Psoas muscle (tissue), 8 donors: ENCODE data around the gene NFX1. TPM values are rescaled to one million over a fixed set of nuclear protein-coding genes. Genes with fewer than 3 reads are reported as not detected.
A peak's percentile ranks its signal among the peaks of the same experiment; 100 is the strongest.

Experiments
- ATAC-seq, 4 donors: fragments of 200-7000 bp; cut with Tn5 transposase; one replicate each; pipeline ENCODE4 v1.9.1; 2020; ENCODE audit warnings: moderate library complexity in 3 of 4, mild to moderate bottlenecking in 2 of 4
- DNase-seq, 2 donors: peaks; one replicate each; pipeline ENCODE4 v3.0.0-alpha.2; 2020
- H3K27ac ChIP-seq: fragments of 200-600 bp; one replicate; pipeline ENCODE4 v1.8.0; 2022
- H3K27me3 ChIP-seq, 3 donors: fragments of 200-600 bp in 1 of 3; one replicate each; pipeline versions ENCODE4 v1.6.1 to v1.8.0; 2013 to 2022; ENCODE audit warnings: low read length in 2 of 3, mild to moderate bottlenecking in 2 of 3, moderate library complexity in 1 of 3; ENCODE audit not compliant: insufficient read depth in 3 of 3
- H3K36me3 ChIP-seq, 2 donors: fragments of 200-600 bp in 1 of 2; one replicate each; pipeline versions ENCODE4 v1.6.1 to v1.8.0; 2013 to 2022; ENCODE audit warnings: low read depth in 1 of 2, mild to moderate bottlenecking in 1 of 2, moderate library complexity in 1 of 2; ENCODE audit not compliant: insufficient read depth in 1 of 2
- H3K4me1 ChIP-seq: fragments of 200-600 bp; one replicate; pipeline ENCODE4 v1.8.0; 2022
- H3K4me3 ChIP-seq: fragments of 200-600 bp; one replicate; pipeline ENCODE4 v1.8.0; 2022; ENCODE audit warnings: mild to moderate bottlenecking
- H3K9me3 ChIP-seq: fragments of 200-600 bp; one replicate; pipeline ENCODE4 v1.8.0; 2022
- CTCF ChIP-seq: fragments of 200-600 bp; IDR thresholded peaks from one replicate; pipeline ENCODE4 v1.8.0; 2022; ENCODE audit warnings: antibody characterized with exemption
- WGBS, 3 donors: extraction: QIAGEN DNeasy Blood & Tissue Kit; methylation state at CpG; one replicate each; pipeline versions ENCODE4 v1.1.6 to v1.1.7; 2013; 5-methylcytosine and 5-hydroxymethylcytosine counted together
- intact Hi-C, 2 donors: fragments of 100-400 bp; cut with DNase I; formaldehyde crosslinking; loops; one replicate each; pipeline versions ENCODE4 v1.11.0 to v1.14.2; 2022
- polyA plus RNA-seq, 3 donors: library from polyadenylated mRNA; stranded (reverse); fragments of 200-250 nt; gene quantifications; one replicate each; pipeline ENCODE4 v1.2.3, GENCODE V29; 2013
- total RNA-seq, 4 donors: library from RNA; stranded (reverse); fragmentation: NEBNext Ultra II Directional in 2 of 4; extraction: Animal tissue kit (Norgen Biotek cat#: 25700) in 2 of 4; gene quantifications; one replicate each; pipeline versions ENCODE4 v1.2.1 to v1.2.4, GENCODE V29; 2021 to 2023
- donor health status: healthy with polysubstance abuse.
- donor health status: DM: no; HTN: no; CAD: no; lungs with moderate emphysema.
- donor health status: Bipolar disorder and iron deficiency.
- donor health status: healthy.
- donor health status: DM: yes; HTN: yes; CAD: no.
- donor health status: DM: no; HTN: no; CAD: no.
- donor health status: DM: no; HTN: no; CAD: no.
- donor health status: DM: yes; HTN: yes; CAD: no.

Gene NFX1
- total and polyA plus RNA-seq, 7 donors, result 20.9 to 59.2 (median 33.8) TPM

DNA sequence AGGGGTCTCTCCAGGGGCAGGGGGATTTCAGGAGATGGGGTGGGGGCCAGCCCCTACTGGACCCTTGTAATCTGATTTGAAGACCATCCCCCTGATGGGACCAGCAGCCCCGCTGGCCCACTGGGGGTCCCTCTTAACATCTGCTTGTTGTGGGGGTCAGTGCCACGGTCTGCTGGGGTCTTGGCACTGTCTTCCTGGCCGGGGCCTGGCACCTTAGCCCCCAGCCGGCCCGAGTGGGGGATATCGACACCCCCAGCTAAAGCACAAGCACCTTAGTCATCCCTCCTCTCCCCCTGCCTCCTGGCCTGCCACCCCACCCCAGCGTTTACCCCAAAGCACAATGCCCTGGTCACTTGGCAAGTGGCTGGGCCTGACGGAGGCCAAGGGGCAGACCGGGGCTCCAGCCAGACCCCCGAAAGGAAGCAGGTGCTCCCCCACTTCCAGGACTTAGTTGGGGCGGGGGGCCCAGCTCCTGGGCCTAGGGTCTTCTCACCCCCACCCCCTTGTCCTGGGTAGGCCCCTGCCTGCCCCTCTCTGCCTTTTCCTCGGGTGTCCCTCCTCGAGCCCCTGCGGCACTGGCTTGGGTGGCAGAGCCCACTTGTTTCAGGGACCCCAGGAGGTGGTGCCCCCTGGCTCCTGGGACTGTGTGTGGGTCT, 1.4 kb upstream of the NFX1 start:
- 68 to 83% (median 75%) methylated on average over 12 to 14 of the region's 14 CpGs for WGBS, 3 donors
- Histone ChIP-seq H3K36me3 (peaks cover 4 to 41% of the 10 kb centered on the region in 2 donors), H3K27ac (peak overlapping the region; percentile 99), H3K4me1 (peaks cover 39% of the 10 kb centered on the region), H3K9me3 (no peaks in the 10 kb centered on the region), H3K27me3 (no peaks in the 10 kb centered on the region), H3K4me3 (peak overlapping the region; percentile 83)
- intact Hi-C loops, result loop anchor here in 1 of 2 donors (5.0 kb wide), 1 partner anchor 38 kb away; no protein-coding TSS in a partner anchor
- DNase-seq (peak; percentile 19 to 63), ATAC-seq (no peak)
- no peak for TF ChIP-seq CTCF

GRCh38 chr9:33289496-33289895, 820 bp upstream of the NFX1 start:
- peak; percentile 20 to 50 for DNase-seq
- H3K4me3 ChIP-seq, result peak overlapping the region; percentile 83
- 5 to 9% (median 7%) methylated on average over 7 to 12 of the region's 12 CpGs for WGBS, 3 donors
- ATAC-seq, result peak; percentile 4 to 29 (median 10)
- intact Hi-C loops, result loop anchor here in 1 of 2 donors (5.0 kb wide), 1 partner anchor 38 kb away; no protein-coding TSS in a partner anchor
- TF ChIP-seq CTCF, result no peak
- peaks cover 4 to 41% of the 10 kb centered on the region in 2 donors for H3K36me3 ChIP-seq
- no peaks in the 10 kb centered on the region for H3K27me3 ChIP-seq
- peak overlapping the region; percentile 99 for H3K27ac ChIP-seq
- peaks cover 44% of the 10 kb centered on the region for H3K4me1 ChIP-seq
- H3K9me3 ChIP-seq, result no peaks in the 10 kb centered on the region

DNA sequence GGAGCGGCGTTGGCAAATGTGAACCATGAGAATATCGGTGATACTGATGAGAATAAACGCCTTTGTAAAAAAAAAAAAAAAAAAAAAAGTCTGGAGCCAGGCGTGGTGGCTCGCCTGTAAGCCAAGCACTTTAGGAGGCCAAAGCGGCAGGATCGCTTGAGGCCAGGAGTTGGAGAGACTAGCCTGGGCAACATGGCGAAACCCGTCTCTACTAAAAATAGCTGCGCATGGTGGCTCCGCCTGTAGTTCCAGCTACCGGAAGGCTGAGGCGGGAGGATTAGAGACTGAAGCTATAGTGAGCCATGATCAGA, 425 bp upstream of the NFX1 start:
- Histone ChIP-seq H3K27ac (peak overlapping the region; percentile 99), H3K9me3 (no peaks in the 10 kb centered on the region), H3K4me1 (peaks cover 48% of the 10 kb centered on the region), H3K27me3 (no peaks in the 10 kb centered on the region), H3K36me3 (peaks cover 4 to 42% of the 10 kb centered on the region in 2 donors), H3K4me3 (peak overlapping the region; percentile 83)
- intact Hi-C loops, result loop anchor here (5.0 kb wide), 2 partner anchors 37 to 182 kb away; partner anchors contain the start of gene NOL6 (in 1 of the 2)
- no peak for DNase-seq
- peak; percentile 44 to 70 (median 51) for ATAC-seq
- TF ChIP-seq CTCF, result no peak
- WGBS, 3 donors, result 0 to 2% (median 0%) methylated on average over 13 to 14 of the region's 14 CpGs

GRCh38 chr9:33291031-33291397, 698 bp downstream of the NFX1 start:
- H3K36me3 ChIP-seq, result peaks cover 4 to 43% of the 10 kb centered on the region in 2 donors
- H3K4me1 ChIP-seq, result peaks cover 60% of the 10 kb centered on the region
- peak overlapping the region; percentile 99 for H3K27ac ChIP-seq
- ATAC-seq (no peak), DNase-seq (no peak)
- TF ChIP-seq CTCF, result no peak
- intact Hi-C loops, result loop anchor here (5.0 kb wide), 2 partner anchors 36 to 181 kb away; partner anchors contain the start of gene NOL6 (in 1 of the 2)
- no peaks in the 10 kb centered on the region for H3K27me3 ChIP-seq
- peak overlapping the region; percentile 83 for H3K4me3 ChIP-seq
- WGBS, 3 donors, result 10 to 18% (median 17%) methylated on average over 7 of the region's 7 CpGs
- no peaks in the 10 kb centered on the region for H3K9me3 ChIP-seq
